DND-41 (cell line): ENCODE results near the gene MVB12B.

Source experiments
- ATAC-seq: fragments of 200-7000 bp; cut with Tn5 transposase; 3 replicates; pipeline ENCODE4 v1.9.1; 2021; ENCODE audit warnings: low read depth; ENCODE audit not compliant: insufficient read depth
- DNase-seq: peaks from one replicate; pipeline ENCODE4 v3.0.0-alpha.2; 2020
- H2AFZ ChIP-seq: 2 replicates; pipeline ENCODE4 v1.6.0; 2012; ENCODE audit warnings: low read depth, low read length
- H3K27ac ChIP-seq: 2 replicates; pipeline ENCODE4 v1.5.1; 2012; ENCODE audit warnings: low read length, inconsistent platforms
- H3K27me3 ChIP-seq: fragments of 200-600 bp; sonication (generic); 2 replicates; pipeline ENCODE4 v1.6.0; 2012; ENCODE audit warnings: low read length, mild to moderate bottlenecking, inconsistent platforms; ENCODE audit not compliant: insufficient read depth, poor library complexity
- H3K36me3 ChIP-seq: 2 replicates; pipeline ENCODE4 v1.5.1; 2012; ENCODE audit warnings: low read length, inconsistent platforms; ENCODE audit not compliant: insufficient read depth
- H3K4me1 ChIP-seq: 2 replicates; pipeline ENCODE4 v1.5.1; 2012; ENCODE audit warnings: mild to moderate bottlenecking, low read length; ENCODE audit not compliant: insufficient read depth
- H3K4me2 ChIP-seq: 2 replicates; pipeline ENCODE4 v1.6.0; 2012; ENCODE audit warnings: mild to moderate bottlenecking, moderate library complexity, low read length, inconsistent platforms; ENCODE audit not compliant: insufficient read depth
- H3K4me3 ChIP-seq, 2 experiments: fragments of 200-600 bp in 1 of 2; shearing (Covaris generic) in 1 of 2; 2 replicates each; pipeline ENCODE4 v1.5.1; 2012 to 2016; ENCODE audit warnings: inconsistent platforms in 2 of 2, low read length in 2 of 2, mild to moderate bottlenecking in 2 of 2, low read depth in 1 of 2, moderate library complexity in 1 of 2
- H3K79me2 ChIP-seq: 2 replicates; pipeline ENCODE4 v1.6.0; 2012; ENCODE audit warnings: low read length, inconsistent platforms; ENCODE audit not compliant: insufficient read depth
- H3K9ac ChIP-seq: 2 replicates; pipeline ENCODE4 v1.6.0; 2012; ENCODE audit warnings: low read depth, mild to moderate bottlenecking, inconsistent platforms, low read length, moderate library complexity
- H3K9me3 ChIP-seq: 2 replicates; pipeline ENCODE4 v1.5.1; 2012; ENCODE audit warnings: low read length, moderate library complexity, mild to moderate bottlenecking, inconsistent platforms; ENCODE audit not compliant: insufficient read depth, severe bottlenecking
- H4K20me1 ChIP-seq: 2 replicates; pipeline ENCODE4 v1.6.0; 2012; ENCODE audit warnings: low read length; ENCODE audit not compliant: insufficient read depth
- EZH2 ChIP-seq: IDR thresholded peaks from 3 replicates; pipeline ENCODE4 v1.6.1; 2012; ENCODE audit warnings: borderline replicate concordance, low read depth, mild to moderate bottlenecking, moderate library complexity, low read length, inconsistent platforms; ENCODE audit not compliant: severe bottlenecking
- TF ChIP-seq, protein P1 (sequence below): IDR thresholded peaks from 2 replicates; pipeline ENCODE4 v1.5.1; 2012; ENCODE audit warnings: borderline replicate concordance, low read length, moderate library complexity, mild to moderate bottlenecking; ENCODE audit not compliant: poor library complexity, severe bottlenecking; ENCODE audit errors: extremely low read depth

MVB12B gene

DNA sequence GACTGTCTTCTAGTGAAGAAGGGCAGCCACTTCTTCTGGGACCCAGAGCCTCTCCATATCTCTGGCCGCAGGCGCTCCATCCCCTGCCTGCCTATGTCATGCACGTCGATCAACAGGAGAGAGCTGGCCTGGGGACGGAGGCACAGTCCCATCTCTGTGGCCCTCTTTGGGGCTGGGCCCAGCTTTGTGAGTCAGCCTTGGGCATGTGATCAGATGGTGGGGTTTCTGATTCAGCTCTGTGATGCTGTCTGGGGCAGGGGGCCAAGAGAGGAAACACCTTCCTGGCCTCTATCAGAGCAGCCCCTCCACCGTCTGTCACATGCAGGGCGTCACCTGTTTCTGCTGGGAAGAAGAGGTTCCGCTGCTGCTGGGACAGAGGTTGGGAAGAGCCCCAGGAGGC is 72.6 kb downstream of the MVB12B start:
- no peaks in the 10 kb centered on the region for H3K27me3 ChIP-seq

DNA sequence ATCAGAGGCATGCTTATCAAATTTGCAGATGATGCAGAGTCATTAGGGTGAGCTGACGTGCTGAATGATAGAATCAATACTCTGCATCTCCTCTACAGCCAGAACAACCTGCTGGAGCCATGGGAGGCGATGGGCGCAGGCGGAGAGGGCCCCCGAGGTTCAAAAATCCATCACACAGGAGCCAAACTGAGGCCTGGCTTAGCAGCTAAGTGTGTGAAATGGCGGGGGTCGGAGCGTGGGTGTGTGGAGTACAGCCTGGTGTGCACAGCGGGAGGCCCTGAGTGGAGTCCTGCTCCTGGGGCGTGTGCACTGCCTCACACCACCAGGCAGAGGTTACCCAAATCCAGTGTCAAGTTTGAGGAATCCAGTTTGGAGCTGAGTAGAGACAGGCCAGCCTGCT is 73.2 kb downstream of the MVB12B start:
- ATAC-seq (no peak), DNase-seq (no peak)
- Histone ChIP-seq H3K27me3 (no peaks in the 10 kb centered on the region), H3K4me3 (no peak overlapping the region), H2AFZ (no peak overlapping the region), H3K4me2 (no peak overlapping the region), H3K36me3 (peaks cover 9% of the 10 kb centered on the region; the same call in 1 of the 2 replicates), H3K4me1 (0 out of 2 replicates have a peak, but pooled peaks cover 3% of the 10 kb centered on the region), H3K9ac (no peak overlapping the region), H3K9me3 (no peaks in the 10 kb centered on the region), H4K20me1 (peaks cover 18% of the 10 kb centered on the region; the same call in 1 of the 2 replicates), H3K27ac (no peak overlapping the region), H3K79me2 (no peaks in the 10 kb centered on the region)
- TF ChIP-seq EZH2: no peak
- TF ChIP-seq, protein P1, sequence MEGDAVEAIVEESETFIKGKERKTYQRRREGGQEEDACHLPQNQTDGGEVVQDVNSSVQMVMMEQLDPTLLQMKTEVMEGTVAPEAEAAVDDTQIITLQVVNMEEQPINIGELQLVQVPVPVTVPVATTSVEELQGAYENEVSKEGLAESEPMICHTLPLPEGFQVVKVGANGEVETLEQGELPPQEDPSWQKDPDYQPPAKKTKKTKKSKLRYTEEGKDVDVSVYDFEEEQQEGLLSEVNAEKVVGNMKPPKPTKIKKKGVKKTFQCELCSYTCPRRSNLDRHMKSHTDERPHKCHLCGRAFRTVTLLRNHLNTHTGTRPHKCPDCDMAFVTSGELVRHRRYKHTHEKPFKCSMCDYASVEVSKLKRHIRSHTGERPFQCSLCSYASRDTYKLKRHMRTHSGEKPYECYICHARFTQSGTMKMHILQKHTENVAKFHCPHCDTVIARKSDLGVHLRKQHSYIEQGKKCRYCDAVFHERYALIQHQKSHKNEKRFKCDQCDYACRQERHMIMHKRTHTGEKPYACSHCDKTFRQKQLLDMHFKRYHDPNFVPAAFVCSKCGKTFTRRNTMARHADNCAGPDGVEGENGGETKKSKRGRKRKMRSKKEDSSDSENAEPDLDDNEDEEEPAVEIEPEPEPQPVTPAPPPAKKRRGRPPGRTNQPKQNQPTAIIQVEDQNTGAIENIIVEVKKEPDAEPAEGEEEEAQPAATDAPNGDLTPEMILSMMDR: no peak

More for the DNA sequence above, 72.6 kb downstream of the MVB12B start:
- no peak overlapping the region for H3K4me2 ChIP-seq
- H3K9ac ChIP-seq: no peak overlapping the region
- H3K4me3 ChIP-seq: no peak overlapping the region
- DNase-seq: no peak
- H3K27ac ChIP-seq: no peak overlapping the region
- H3K9me3 ChIP-seq: no peaks in the 10 kb centered on the region
- H3K79me2 ChIP-seq: no peaks in the 10 kb centered on the region
- H4K20me1 ChIP-seq: peaks cover 14% of the 10 kb centered on the region; the same call in 1 of the 2 replicates
- ATAC-seq: no peak
- 0 out of 2 replicates have a peak, but pooled peaks cover 3% of the 10 kb centered on the region for H3K4me1 ChIP-seq
- no peak for TF ChIP-seq EZH2
- TF ChIP-seq, protein P1: no peak
- peaks cover 9% of the 10 kb centered on the region; the same call in 1 of the 2 replicates for H3K36me3 ChIP-seq
- no peak overlapping the region for H2AFZ ChIP-seq

DNA sequence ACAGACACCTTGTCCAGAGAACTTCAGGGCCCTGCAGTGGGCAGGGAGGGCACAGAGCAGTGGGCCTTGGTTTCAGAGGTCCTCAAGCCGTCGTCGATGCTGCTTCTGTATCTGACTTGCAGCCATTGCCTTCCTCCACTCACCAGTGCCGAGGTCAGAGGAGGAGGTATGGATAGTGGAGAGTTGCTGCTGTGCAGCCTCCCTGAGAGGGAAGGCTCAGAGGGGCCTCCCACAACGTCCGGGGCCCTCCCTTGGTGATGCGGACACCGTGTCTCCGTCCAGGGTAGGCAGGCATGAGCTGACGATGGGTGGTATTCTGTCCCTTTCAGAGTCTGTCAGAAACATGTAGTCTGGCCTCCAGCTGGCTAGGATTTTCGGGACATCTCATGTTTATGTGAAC is 73.9 kb downstream of the MVB12B start:
- no peaks in the 10 kb centered on the region for H3K79me2 ChIP-seq
- H3K27ac ChIP-seq: no peak overlapping the region
- peaks cover 5% of the 10 kb centered on the region; the same call in 1 of the 2 replicates for H3K36me3 ChIP-seq
- ATAC-seq: no peak
- H2AFZ ChIP-seq: no peak overlapping the region
- H3K4me1 ChIP-seq: 0 out of 2 replicates have a peak, but pooled peaks cover 3% of the 10 kb centered on the region
- no peak for DNase-seq
- TF ChIP-seq, protein P1: no peak
- TF ChIP-seq EZH2: no peak
- H3K27me3 ChIP-seq: no peaks in the 10 kb centered on the region
- no peaks in the 10 kb centered on the region for H3K9me3 ChIP-seq
- peaks cover 18% of the 10 kb centered on the region; the same call in 1 of the 2 replicates for H4K20me1 ChIP-seq
- H3K4me3 ChIP-seq: no peak overlapping the region
- H3K9ac ChIP-seq: no peak overlapping the region
- H3K4me2 ChIP-seq: no peak overlapping the region
